Superior temporal gyrus (tissue), 1 donor: ENCODE results near the gene MORN1.
A peak's percentile ranks its signal among the peaks of the same experiment; 100 is the strongest.

Experiments
- DNase-seq: peaks from one replicate; pipeline ENCODE4 v3.0.0-alpha.2; 2016; ENCODE audit errors: extremely low spot score

MORN1 gene

GRCh38 chr1:2290595-2291510 is 100.5 kb downstream of the MORN1 start:
- DNase-seq = peak; percentile 79

GRCh38 chr1:2290171-2290578 is 101.2 kb downstream of the MORN1 start:
- no peak for DNase-seq

GRCh38 chr1:2289607-2290006 is 101.7 kb downstream of the MORN1 start:
- DNase-seq = no peak

- no peak for DNase-seq
Measured at GRCh38 chr1:2288816-2289536, 102.4 kb downstream of the MORN1 start.

GRCh38 chr1:2288311-2288710 is 103.0 kb downstream of the MORN1 start:
- DNase-seq = no peak

GRCh38 chr1:2287649-2288048 is 103.7 kb downstream of the MORN1 start:
- no peak for DNase-seq

- no peak for DNase-seq
Measured at GRCh38 chr1:2286923-2287322, 104.4 kb downstream of the MORN1 start.

GRCh38 chr1:2284932-2285331 is 106.4 kb downstream of the MORN1 start:
- DNase-seq = no peak

GRCh38 chr1:2283991-2284895 is 107.1 kb downstream of the MORN1 start:
- no peak for DNase-seq

- no peak for DNase-seq
Measured at GRCh38 chr1:2283371-2283990, 107.9 kb downstream of the MORN1 start.

GRCh38 chr1:2282556-2283270 is 108.6 kb downstream of the MORN1 start:
- DNase-seq = no peak

GRCh38 chr1:2279817-2280216 is 111.5 kb downstream of the MORN1 start:
- DNase-seq = no peak

GRCh38 chr1:2279210-2279639 is 112.1 kb downstream of the MORN1 start:
- DNase-seq = no peak

- DNase-seq = no peak
Measured at GRCh38 chr1:2278591-2279209, 112.7 kb downstream of the MORN1 start.

- DNase-seq = no peak
Measured at GRCh38 chr1:2277741-2278488, 113.4 kb downstream of the MORN1 start.

- no peak for DNase-seq
Measured at GRCh38 chr1:2276803-2277580, 114.4 kb downstream of the MORN1 start.

GRCh38 chr1:2275796-2276536 is 115.4 kb downstream of the MORN1 start:
- no peak for DNase-seq

GRCh38 chr1:2274929-2275475 is 116.4 kb downstream of the MORN1 start:
- DNase-seq = no peak
